Retinal pigment epithelial cell (primary cell): Measurements from ENCODE around the gene PCSK6.
"Not testable (repeated sequence)": the region's sequence is repeated elsewhere in the genome, so short reads cannot be mapped to it uniquely, and the experiment has no call there.

Experiments
- DNase-seq: peaks from one replicate; pipeline ENCODE4 v3.0.0-alpha.2; 2010; ENCODE audit warnings: low read depth
- H3K4me3 ChIP-seq: 2 replicates; pipeline ENCODE4 v1.5.1; 2011; ENCODE audit warnings: mild to moderate bottlenecking, low read length, control low read depth, moderate library complexity
- CTCF ChIP-seq: conservative IDR thresholded peaks from 2 replicates; pipeline ENCODE4 v1.5.1; 2011; ENCODE audit warnings: low read depth, low read length, control low read depth, inconsistent platforms

Gene PCSK6

GRCh38 chr15:101376615-101377395 lies 112.7 kb downstream of the PCSK6 start:
- no peak overlapping the region for H3K4me3 ChIP-seq
- no peak for TF ChIP-seq CTCF
- DNase-seq, result no peak

GRCh38 chr15:101375006-101375405 lies 114.5 kb downstream of the PCSK6 start:
- H3K4me3 ChIP-seq, DNase-seq: not testable (repeated sequence)

GRCh38 chr15:101374326-101374725 lies 115.2 kb downstream of the PCSK6 start:
- DNase-seq, result no peak
- no peak overlapping the region for H3K4me3 ChIP-seq
- no peak for TF ChIP-seq CTCF

GRCh38 chr15:101373577-101373976 lies 115.9 kb downstream of the PCSK6 start:
- no peak for DNase-seq
- no peak for TF ChIP-seq CTCF
- H3K4me3 ChIP-seq, result no peak overlapping the region

- DNase-seq, result no peak
Measured at GRCh38 chr15:101372960-101373525, 116.5 kb downstream of the PCSK6 start.

GRCh38 chr15:101372149-101372577 lies 117.3 kb downstream of the PCSK6 start:
- no peak for TF ChIP-seq CTCF
- DNase-seq, result no peak
- H3K4me3 ChIP-seq, result no peak overlapping the region

More at GRCh38 chr15:101372960-101373525, 116.5 kb downstream of the PCSK6 start:
- no peak for TF ChIP-seq CTCF
- H3K4me3 ChIP-seq, result no peak overlapping the region

GRCh38 chr15:101371519-101371918 lies 118.0 kb downstream of the PCSK6 start:
- no peak for TF ChIP-seq CTCF
- H3K4me3 ChIP-seq, result no peak overlapping the region
- no peak for DNase-seq
